ENCODE data around the gene FKBP5. TPM values are rescaled to one million over a fixed set of nuclear protein-coding genes. Genes with fewer than 3 reads are reported as not detected.
A peak's percentile ranks its signal among the peaks of the same experiment; 100 is the strongest.

The FKBP5 gene
- total and polyA plus RNA-seq, 2 donors (not counting 1 experiment from before 2014, with no cell fraction given) = 2.8 to 7.4 TPM

DNA sequence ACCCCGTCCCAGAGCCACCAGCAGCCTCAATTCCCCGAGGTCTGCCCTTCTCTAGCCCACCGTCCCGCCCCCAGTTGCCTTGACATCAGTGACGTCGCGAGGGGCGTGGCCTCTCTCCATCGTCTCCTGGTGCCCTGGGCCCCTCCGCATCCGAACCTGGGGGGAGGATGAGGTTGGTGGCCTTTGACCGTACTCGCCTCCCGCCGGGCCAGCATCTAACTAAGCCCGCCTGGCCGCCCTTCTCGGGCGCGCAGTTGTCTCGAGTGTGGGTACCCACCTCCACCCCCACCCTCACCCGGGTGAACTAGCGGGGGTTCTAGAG is 42.7 kb upstream of the FKBP5 start:
- TF ChIP-seq EZH2 (IDR thresholded peaks at IDR 0.05; ENCODE audit: borderline replicate concordance, insufficient read depth, low read depth, low read length, poor library complexity, severe bottlenecking) = no peak
- TF ChIP-seq, protein P1, sequence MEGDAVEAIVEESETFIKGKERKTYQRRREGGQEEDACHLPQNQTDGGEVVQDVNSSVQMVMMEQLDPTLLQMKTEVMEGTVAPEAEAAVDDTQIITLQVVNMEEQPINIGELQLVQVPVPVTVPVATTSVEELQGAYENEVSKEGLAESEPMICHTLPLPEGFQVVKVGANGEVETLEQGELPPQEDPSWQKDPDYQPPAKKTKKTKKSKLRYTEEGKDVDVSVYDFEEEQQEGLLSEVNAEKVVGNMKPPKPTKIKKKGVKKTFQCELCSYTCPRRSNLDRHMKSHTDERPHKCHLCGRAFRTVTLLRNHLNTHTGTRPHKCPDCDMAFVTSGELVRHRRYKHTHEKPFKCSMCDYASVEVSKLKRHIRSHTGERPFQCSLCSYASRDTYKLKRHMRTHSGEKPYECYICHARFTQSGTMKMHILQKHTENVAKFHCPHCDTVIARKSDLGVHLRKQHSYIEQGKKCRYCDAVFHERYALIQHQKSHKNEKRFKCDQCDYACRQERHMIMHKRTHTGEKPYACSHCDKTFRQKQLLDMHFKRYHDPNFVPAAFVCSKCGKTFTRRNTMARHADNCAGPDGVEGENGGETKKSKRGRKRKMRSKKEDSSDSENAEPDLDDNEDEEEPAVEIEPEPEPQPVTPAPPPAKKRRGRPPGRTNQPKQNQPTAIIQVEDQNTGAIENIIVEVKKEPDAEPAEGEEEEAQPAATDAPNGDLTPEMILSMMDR (IDR thresholded peaks at IDR 0.05) = no peak
- no peaks in the 10 kb centered on the region for H3K79me2 ChIP-seq (ENCODE audit: control insufficient read depth, insufficient read depth, low read length)
- peak overlapping the region; percentile 39 to 99 (median 92) for H3K4me3 ChIP-seq (ENCODE audit: control extremely low read depth in 1 of 5, extremely low read depth in 1 of 5, insufficient read depth in 1 of 5, low read depth in 2 of 5, low read length in 4 of 5)
- H2AFZ ChIP-seq (ENCODE audit: insufficient read depth, low read depth, low read length, poor library complexity, severe bottlenecking) = peak overlapping the region; percentile 82
- peaks cover 0 to 7% (median 0%) of the 10 kb centered on the region in 4 experiments for H3K27me3 ChIP-seq (replicated peaks in 1 of 4; ENCODE audit: control extremely low read depth in 1 of 4, control insufficient read depth in 3 of 4, insufficient read depth in 4 of 4, low read length in 3 of 4)
- 0% methylated on average over 17 of the region's 23 CpGs for WGBS (ENCODE audit: insufficient coverage)
- peak overlapping the region; percentile 94 to 99 for H3K27ac ChIP-seq (ENCODE audit: low read length in 2 of 2)
- CTCF ChIA-PET = interaction anchor here (0.9 to 12.6 kb wide), 5 partner anchors 11 to 150 kb away, joined by 3 to 369 read pairs (median 11); partner anchors contain the start of gene FKBP5
- peak overlapping the region; percentile 89 for H3K4me2 ChIP-seq (replicated peaks; ENCODE audit: low read depth, low read length, poor library complexity, severe bottlenecking)
- no peaks in the 10 kb centered on the region for H3K36me3 ChIP-seq (replicated peaks in 1 of 2; ENCODE audit: control extremely low read depth in 1 of 2, control insufficient read depth in 1 of 2, extremely low read depth in 1 of 2, insufficient read depth in 2 of 2, low read length in 1 of 2)
- intact Hi-C loops (cut with micrococcal nuclease) = loop anchor here (5.0 kb wide), 1 partner anchor 264 kb away; the partner anchor contains the start of gene RPL10A
- peaks cover 53 to 63% of the 10 kb centered on the region in 2 donors for H3K4me1 ChIP-seq (ENCODE audit: control insufficient read depth in 2 of 2, insufficient read depth in 2 of 2, low read length in 2 of 2)
- Mint-ChIP-seq H3K4me1 (peaks cover 65% of the 10 kb centered on the region), H3K27ac (peak overlapping the region; percentile 96), H3K27me3 (peaks cover 6% of the 10 kb centered on the region), H3K4me3 (peak overlapping the region; percentile 94), H3K9me3 (ENCODE audit: insufficient read depth) (no peaks in the 10 kb centered on the region)
- peak overlapping the region; percentile 93 for H3K9ac ChIP-seq (ENCODE audit: low read length)
- peak; percentile 72 for ATAC-seq (ENCODE audit: low read depth)
- H3K9me3 ChIP-seq (ENCODE audit: control extremely low read depth in 1 of 3, control insufficient read depth in 2 of 3, insufficient read depth in 1 of 3, low read length in 2 of 3) = no peaks in the 10 kb centered on the region
- peak; percentile 96 for DNase-seq
- POLR2A ChIA-PET = interaction anchor here (0.6 to 1.4 kb wide), 6 partner anchors 12 to 367 kb away, joined by 3 to 6 read pairs (median 4); no protein-coding TSS in a partner anchor
- H4K20me1 ChIP-seq (ENCODE audit: control insufficient read depth, insufficient read depth, low read length, poor library complexity, severe bottlenecking) = no peaks in the 10 kb centered on the region

DNA sequence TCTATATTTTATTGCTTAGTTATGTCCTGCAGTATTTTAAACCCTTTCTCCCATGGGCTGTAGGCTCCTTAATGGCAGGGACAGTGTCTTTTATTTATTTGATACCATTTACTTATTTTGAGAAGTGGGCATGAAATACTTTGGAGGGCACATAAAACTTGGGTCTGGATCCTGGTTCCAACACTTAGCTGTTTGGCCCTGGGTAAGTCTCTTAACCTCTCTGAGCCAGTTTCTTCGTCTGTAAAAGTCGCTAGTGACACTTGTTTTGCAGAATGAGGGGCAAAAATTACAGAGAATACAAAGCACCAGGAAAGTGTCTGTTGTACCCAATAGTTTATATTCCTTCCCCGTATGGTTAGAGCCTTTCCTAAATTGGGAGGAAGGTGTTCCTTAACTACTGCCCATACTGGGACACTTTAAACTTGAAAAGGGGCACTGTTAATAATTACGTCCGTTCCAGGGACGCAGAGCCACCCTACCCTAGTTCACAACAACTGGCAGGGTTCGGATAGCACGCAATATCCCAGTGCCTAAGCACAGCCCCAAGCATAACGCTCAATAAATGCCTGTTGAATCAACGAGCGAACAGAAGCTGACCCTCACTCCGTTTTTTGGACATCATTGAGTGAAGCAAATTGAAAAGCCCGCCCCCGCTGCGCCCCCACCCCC is 42.2 kb upstream of the FKBP5 start:
- Histone ChIP-seq H3K4me2 (replicated peaks; ENCODE audit: low read depth, low read length, poor library complexity, severe bottlenecking) (peak overlapping the region; percentile 89), H3K36me3 (replicated peaks in 1 of 2; ENCODE audit: control extremely low read depth in 1 of 2, control insufficient read depth in 1 of 2, extremely low read depth in 1 of 2, insufficient read depth in 2 of 2, low read length in 1 of 2) (no peaks in the 10 kb centered on the region), H3K9me3 (ENCODE audit: control extremely low read depth in 1 of 3, control insufficient read depth in 2 of 3, insufficient read depth in 1 of 3, low read length in 2 of 3) (no peaks in the 10 kb centered on the region), H3K27me3 (replicated peaks in 1 of 4; ENCODE audit: control extremely low read depth in 1 of 4, control insufficient read depth in 3 of 4, insufficient read depth in 4 of 4, low read length in 3 of 4) (peaks cover 0 to 12% (median under 1%) of the 10 kb centered on the region in 4 experiments), H3K27ac (ENCODE audit: low read length in 2 of 2) (peak overlapping the region; percentile 60 to 99), H3K79me2 (ENCODE audit: control insufficient read depth, insufficient read depth, low read length) (no peaks in the 10 kb centered on the region), H2AFZ (ENCODE audit: insufficient read depth, low read depth, low read length, poor library complexity, severe bottlenecking) (peak overlapping the region; percentile 40), H3K9ac (ENCODE audit: low read length) (peak overlapping the region; percentile 51), H3K4me3 (ENCODE audit: control extremely low read depth in 1 of 5, extremely low read depth in 1 of 5, insufficient read depth in 1 of 5, low read depth in 2 of 5, low read length in 4 of 5) (peak overlapping the region; percentile 49 to 99 (median 92)), H3K4me1 (ENCODE audit: control insufficient read depth in 2 of 2, insufficient read depth in 2 of 2, low read length in 2 of 2) (peaks cover 48 to 61% of the 10 kb centered on the region in 2 donors), H4K20me1 (ENCODE audit: control insufficient read depth, insufficient read depth, low read length, poor library complexity, severe bottlenecking) (no peaks in the 10 kb centered on the region)
- Mint-ChIP-seq H3K27ac (peak overlapping the region; percentile 96), H3K9me3 (ENCODE audit: insufficient read depth) (no peaks in the 10 kb centered on the region), H3K4me1 (peaks cover 63% of the 10 kb centered on the region), H3K4me3 (peak overlapping the region; percentile 94), H3K27me3 (peaks cover 6% of the 10 kb centered on the region)
- ATAC-seq (ENCODE audit: low read depth) (peak; percentile 1), DNase-seq (no peak)
- ChIA-PET POLR2A (interaction anchor here (0.9 to 1.4 kb wide), 3 partner anchors 11 to 128 kb away, joined by 3 to 4 read pairs (median 3); no protein-coding TSS in a partner anchor), CTCF (interaction anchor here (1.0 to 12.6 kb wide), 3 partner anchors 10 to 150 kb away, joined by 4 to 369 read pairs (median 11); partner anchors contain the start of gene FKBP5)
- 3% methylated on average over 7 of the region's 15 CpGs for WGBS (ENCODE audit: insufficient coverage)
- intact Hi-C loops (cut with micrococcal nuclease) = loop anchor here (5.0 kb wide), 1 partner anchor 264 kb away; the partner anchor contains the start of gene RPL10A
- TF ChIP-seq EZH2 (IDR thresholded peaks at IDR 0.05; ENCODE audit: borderline replicate concordance, insufficient read depth, low read depth, low read length, poor library complexity, severe bottlenecking) = no peak
- TF ChIP-seq, protein P1 (IDR thresholded peaks at IDR 0.05) = no peak

Data from B cell (primary cell).